Calu3 (cell line): ENCODE measurements around the gene HOXB5. TPM values are rescaled to one million over a fixed set of nuclear protein-coding genes. Genes with fewer than 3 reads are reported as not detected.

ENCODE experiments used
- BruUV-seq: library from RNA; stranded (reverse); fragments of 400-500 nt; replicated peaks from 2 replicates; lab custom pipeline; 2021; lab: Mats Ljungman, UMichigan
- CTCF ChIA-PET: fragments of 300-600 bp; sonication (Branson Sonifier 250); formaldehyde crosslinking; loops from one replicate; lab custom pipeline; 2022; ENCODE audit warnings: antibody characterized with exemption; lab: Charles Lee
- DNase-seq: peaks from one replicate; pipeline ENCODE4 v3.0.0; 2022
- H3K27ac Mint-ChIP-seq: one replicate; pipeline ENCODE4 v1.8.0; 2022; ENCODE audit warnings: mixed read lengths; ENCODE audit not compliant: unreplicated experiment
- H3K27me3 Mint-ChIP-seq: one replicate; pipeline ENCODE4 v1.8.0; 2022; ENCODE audit warnings: mixed read lengths; ENCODE audit not compliant: unreplicated experiment
- H3K36me3 Mint-ChIP-seq: one replicate; pipeline ENCODE4 v1.8.0; 2022; ENCODE audit warnings: mild to moderate bottlenecking, moderate library complexity, mixed read lengths; ENCODE audit not compliant: insufficient read depth, unreplicated experiment
- H3K4me1 Mint-ChIP-seq: one replicate; pipeline ENCODE4 v1.8.0; 2022; ENCODE audit warnings: mild to moderate bottlenecking, low read depth, mixed read lengths; ENCODE audit not compliant: unreplicated experiment
- H3K4me3 Mint-ChIP-seq: one replicate; pipeline ENCODE4 v1.8.0; 2022; ENCODE audit warnings: mild to moderate bottlenecking, low read depth, moderate library complexity, mixed read lengths; ENCODE audit not compliant: unreplicated experiment
- H3K9me3 Mint-ChIP-seq: one replicate; pipeline ENCODE4 v1.8.0; 2022; ENCODE audit warnings: low read depth, mixed read lengths; ENCODE audit not compliant: unreplicated experiment
- CTCF ChIP-seq: fragments of 200-600 bp; IDR thresholded peaks from one replicate; pipeline ENCODE4 v1.8.0; 2022; ENCODE audit warnings: antibody characterized with exemption; ENCODE audit not compliant: unreplicated experiment
- intact Hi-C: fragments of 100-400 bp; cut with micrococcal nuclease; formaldehyde crosslinking; loops from one replicate; pipeline ENCODE4 v1.10.0; 2022; ENCODE audit not compliant: unreplicated experiment
- total RNA-seq: library from RNA; stranded (reverse); gene quantifications from 2 replicates; pipeline ENCODE4 v1.2.3, GENCODE V29; 2022

The HOXB5 gene
- total RNA-seq, 1 experiment from 2014 or later, result 48.5 TPM

- Mint-ChIP-seq H3K4me1 (peaks cover 31% of the 10 kb centered on the region), H3K27ac (peak overlapping the region; percentile 91), H3K9me3 (no peaks in the 10 kb centered on the region), H3K36me3 (peaks cover 69% of the 10 kb centered on the region), H3K27me3 (peaks cover 41% of the 10 kb centered on the region), H3K4me3 (peak overlapping the region; percentile 88)
- no TSS peak for BruUV-seq
- intact Hi-C loops, result no loop called here
- DNase-seq, result no peak
- TF ChIP-seq CTCF, result no peak
- CTCF ChIA-PET, result interaction anchor here (1.2 to 1.5 kb wide), 3 partner anchors 14 to 54 kb away, joined by 3 to 8 read pairs (median 4); no protein-coding TSS in a partner anchor
Measured at GRCh38 chr17:48627118-48627597, 33.6 kb upstream of the HOXB5 start.

GRCh38 chr17:48626245-48627117 lies 32.9 kb upstream of the HOXB5 start, which contains the start of gene HOXB9:
HOXB9 (minus strand) TSS chr17:48626358; CDS start chr17:48626269, 89 bp downstream.
- intact Hi-C loops, result no loop called here
- BruUV-seq, result no TSS peak
- H3K36me3 Mint-ChIP-seq, result peaks cover 75% of the 10 kb centered on the region
- peaks cover 48% of the 10 kb centered on the region for H3K27me3 Mint-ChIP-seq
- peaks cover 38% of the 10 kb centered on the region for H3K4me1 Mint-ChIP-seq
- peak within 1 kb of the TSS; percentile 88 for H3K4me3 Mint-ChIP-seq
- no peaks in the 10 kb centered on the region for H3K9me3 Mint-ChIP-seq
- DNase-seq, result peak; percentile 87
- no peak for TF ChIP-seq CTCF
- H3K27ac Mint-ChIP-seq, result peak within 1 kb of the TSS; percentile 91
- CTCF ChIA-PET, result interaction anchor here (0.6 to 1.5 kb wide), 7 partner anchors 13 to 361 kb away, joined by 3 to 8 read pairs (median 4); no protein-coding TSS in a partner anchor

GRCh38 chr17:48625495-48626244 lies 32.1 kb upstream of the HOXB5 start:
- H3K9me3 Mint-ChIP-seq, result no peaks in the 10 kb centered on the region
- CTCF ChIA-PET, result interaction anchor here (0.8 to 1.5 kb wide), 7 partner anchors 12 to 360 kb away, joined by 3 to 8 read pairs (median 4); no protein-coding TSS in a partner anchor
- TF ChIP-seq CTCF, result no peak
- peak overlapping the region; percentile 88 for H3K4me3 Mint-ChIP-seq
- intact Hi-C loops, result no loop called here
- H3K27me3 Mint-ChIP-seq, result peaks cover 56% of the 10 kb centered on the region
- H3K36me3 Mint-ChIP-seq, result peaks cover 83% of the 10 kb centered on the region
- BruUV-seq, result no TSS peak
- DNase-seq, result peak; percentile 84
- peak overlapping the region; percentile 91 for H3K27ac Mint-ChIP-seq
- peaks cover 46% of the 10 kb centered on the region for H3K4me1 Mint-ChIP-seq
